AG09319 (cell line): ENCODE measurements around the gene ANKS4B.

Experiments used
- DNase-seq: peaks from one replicate; pipeline ENCODE4 v3.0.0-alpha.2; 2010; ENCODE audit warnings: low read depth; ENCODE audit errors: extremely low read depth
- TF ChIP-seq, protein P1 (sequence below): IDR thresholded peaks from 2 replicates; pipeline ENCODE4 v1.5.1; 2011; ENCODE audit warnings: low read depth, mild to moderate bottlenecking, inconsistent platforms, low read length, moderate library complexity

ANKS4B gene

DNA sequence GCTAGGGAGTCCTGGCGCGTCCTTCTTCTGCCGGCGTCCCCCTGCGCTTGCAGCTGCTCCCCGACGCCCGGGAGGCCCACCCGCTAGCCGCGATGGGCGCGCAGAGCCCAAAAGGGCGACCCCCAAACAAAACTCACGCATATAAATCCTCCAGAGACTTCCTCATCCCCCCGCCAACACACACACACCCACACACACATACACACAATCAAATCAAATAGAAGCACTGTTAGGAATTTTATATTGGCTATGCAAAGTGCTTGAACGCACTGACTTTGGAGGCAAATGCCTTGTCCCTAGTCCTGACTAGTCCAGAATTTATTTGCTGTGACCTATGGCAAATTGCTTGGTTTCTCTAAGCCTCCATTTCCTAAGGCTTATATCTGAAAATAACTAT is 68.4 kb downstream of the ANKS4B start:
- no peak for DNase-seq

DNA sequence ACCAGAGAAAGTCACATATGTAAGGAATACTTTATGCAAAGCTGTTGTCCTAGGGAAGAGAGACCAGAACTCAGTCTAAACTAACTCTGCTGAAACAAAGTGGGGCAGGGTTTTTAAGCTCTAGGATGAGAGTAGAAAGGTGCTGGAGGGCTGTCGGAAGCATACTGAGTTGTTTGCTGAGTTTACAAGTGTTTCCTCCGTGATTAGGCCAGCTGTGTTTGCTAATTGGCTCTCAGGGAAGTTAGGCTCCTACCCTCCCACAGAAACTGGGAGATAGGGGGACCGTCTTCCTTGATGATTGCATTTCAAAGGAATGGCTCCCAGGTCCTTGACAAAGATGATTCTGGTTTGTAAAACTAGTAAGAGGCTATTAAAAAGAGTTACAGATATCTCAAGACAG is 69.0 kb downstream of the ANKS4B start:
- TF ChIP-seq, protein P1, sequence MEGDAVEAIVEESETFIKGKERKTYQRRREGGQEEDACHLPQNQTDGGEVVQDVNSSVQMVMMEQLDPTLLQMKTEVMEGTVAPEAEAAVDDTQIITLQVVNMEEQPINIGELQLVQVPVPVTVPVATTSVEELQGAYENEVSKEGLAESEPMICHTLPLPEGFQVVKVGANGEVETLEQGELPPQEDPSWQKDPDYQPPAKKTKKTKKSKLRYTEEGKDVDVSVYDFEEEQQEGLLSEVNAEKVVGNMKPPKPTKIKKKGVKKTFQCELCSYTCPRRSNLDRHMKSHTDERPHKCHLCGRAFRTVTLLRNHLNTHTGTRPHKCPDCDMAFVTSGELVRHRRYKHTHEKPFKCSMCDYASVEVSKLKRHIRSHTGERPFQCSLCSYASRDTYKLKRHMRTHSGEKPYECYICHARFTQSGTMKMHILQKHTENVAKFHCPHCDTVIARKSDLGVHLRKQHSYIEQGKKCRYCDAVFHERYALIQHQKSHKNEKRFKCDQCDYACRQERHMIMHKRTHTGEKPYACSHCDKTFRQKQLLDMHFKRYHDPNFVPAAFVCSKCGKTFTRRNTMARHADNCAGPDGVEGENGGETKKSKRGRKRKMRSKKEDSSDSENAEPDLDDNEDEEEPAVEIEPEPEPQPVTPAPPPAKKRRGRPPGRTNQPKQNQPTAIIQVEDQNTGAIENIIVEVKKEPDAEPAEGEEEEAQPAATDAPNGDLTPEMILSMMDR: no peak
- DNase-seq: no peak

More for the DNA sequence above, 68.4 kb downstream of the ANKS4B start:
- TF ChIP-seq, protein P1: no peak

DNA sequence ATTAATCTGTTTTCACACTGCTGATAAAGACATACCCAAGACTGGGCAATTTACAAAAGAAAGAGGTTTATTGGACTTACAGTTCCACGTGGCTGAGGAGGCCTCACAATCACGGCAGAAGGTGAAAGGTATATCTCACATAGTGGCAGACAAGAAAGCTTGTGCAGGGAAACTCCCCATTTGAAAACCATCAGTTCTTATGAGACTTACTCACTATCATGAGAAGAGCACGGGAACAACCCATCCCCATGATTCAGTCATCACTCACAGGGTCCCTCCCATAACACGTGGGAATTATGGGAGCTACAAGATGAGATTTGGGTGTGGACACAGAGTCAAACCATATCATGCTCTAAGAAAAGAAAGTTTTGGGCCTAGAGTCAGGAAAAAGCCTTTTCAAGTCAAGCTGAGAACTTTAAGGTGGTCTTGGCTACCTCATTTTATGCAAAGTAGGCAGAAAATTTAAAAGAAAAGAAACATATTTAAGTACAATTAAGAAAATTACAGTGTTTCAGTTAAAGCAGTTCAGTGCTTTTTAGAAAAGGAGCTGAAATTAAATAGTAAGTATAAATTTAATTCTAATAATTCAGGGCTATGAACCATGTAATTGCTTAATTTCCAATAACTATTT is 69.5 kb downstream of the ANKS4B start:
- TF ChIP-seq, protein P1: no peak
- DNase-seq: peak; percentile 38
